ENCODE measurements around the gene SART3.
"Not testable (repeated sequence)": the region's sequence is repeated elsewhere in the genome, so short reads cannot be mapped to it uniquely, and the experiment has no call there.

The SART3 gene

DNA sequence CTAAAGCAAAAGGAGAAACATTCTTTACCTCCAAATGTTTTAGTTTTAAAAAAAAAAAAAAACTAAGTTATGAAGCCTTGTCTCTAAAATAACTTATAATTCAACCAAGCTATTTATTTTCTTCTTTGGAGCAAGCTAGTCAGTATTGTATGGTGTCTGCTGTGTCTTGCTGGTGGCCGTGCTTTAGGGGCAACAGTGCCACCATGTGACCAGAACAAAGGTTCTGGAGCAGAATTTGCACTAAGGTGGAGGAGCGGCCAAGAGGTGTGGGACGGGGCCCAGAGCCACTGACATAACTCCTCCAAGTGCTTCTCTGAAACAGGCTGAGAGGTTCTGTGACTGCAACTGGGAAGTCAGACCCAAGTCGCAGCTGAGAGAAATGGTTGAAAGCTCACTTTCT is 41.4 kb downstream of the SART3 start:
- DNase-seq (ENCODE audit: low spot score): peak; percentile 42

DNA sequence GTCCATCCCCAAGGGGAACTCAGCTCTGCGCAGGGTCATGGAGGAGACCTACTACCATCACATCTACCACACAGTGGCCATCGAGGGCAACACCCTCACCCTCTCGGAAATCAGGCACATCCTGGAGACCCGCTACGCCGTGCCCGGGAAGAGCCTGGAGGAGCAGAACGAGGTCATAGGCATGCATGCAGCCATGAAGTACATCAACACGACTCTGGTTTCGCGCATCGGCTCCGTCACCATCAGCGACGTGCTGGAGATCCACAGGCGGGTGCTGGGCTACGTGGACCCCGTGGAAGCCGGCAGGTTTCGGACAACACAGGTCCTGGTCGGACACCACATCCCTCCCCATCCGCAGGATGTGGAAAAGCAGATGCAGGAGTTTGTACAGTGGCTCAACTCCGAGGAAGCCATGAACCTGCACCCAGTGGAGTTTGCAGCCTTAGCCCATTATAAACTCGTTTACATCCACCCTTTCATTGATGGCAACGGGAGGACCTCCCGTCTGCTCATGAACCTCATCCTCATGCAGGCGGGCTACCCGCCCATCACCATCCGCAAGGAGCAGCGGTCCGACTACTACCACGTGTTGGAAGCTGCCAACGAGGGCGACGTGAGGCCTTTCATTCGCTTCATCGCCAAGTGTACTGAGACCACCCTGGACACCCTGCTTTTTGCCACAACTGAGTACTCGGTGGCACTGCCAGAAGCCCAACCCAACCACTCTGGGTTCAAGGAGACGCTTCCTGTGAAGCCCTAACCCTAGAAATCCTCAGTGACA is 42.1 kb downstream of the SART3 start:
- DNase-seq (ENCODE audit: low spot score): no peak

DNA sequence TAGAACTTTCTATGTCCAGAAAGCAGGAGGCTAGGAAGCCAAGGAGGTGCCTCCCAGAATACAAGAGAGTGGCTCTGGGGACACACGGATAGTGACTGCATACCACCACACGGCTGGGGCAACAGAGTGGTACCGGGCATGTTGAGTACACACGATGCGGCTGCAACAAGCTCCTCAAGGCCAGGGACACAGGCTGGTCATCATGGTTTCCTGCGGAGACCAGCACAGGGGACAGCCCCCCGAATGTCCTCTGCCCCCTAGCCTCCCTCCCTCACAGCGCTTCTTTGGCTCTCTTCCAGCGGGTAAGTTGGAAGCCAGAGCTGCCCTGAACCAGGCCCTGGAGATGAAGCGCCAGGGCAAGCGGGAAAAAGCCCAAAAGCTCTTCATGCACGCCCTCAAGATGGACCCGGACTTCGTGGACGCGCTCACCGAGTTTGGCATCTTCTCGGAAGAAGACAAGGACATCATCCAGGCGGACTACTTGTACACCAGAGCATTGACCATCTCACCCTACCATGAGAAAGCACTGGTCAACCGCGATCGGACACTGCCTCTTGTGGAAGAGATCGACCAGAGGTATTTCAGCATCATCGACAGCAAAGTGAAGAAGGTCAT is 42.8 kb downstream of the SART3 start:
- no peak for DNase-seq (ENCODE audit: low spot score)

DNA sequence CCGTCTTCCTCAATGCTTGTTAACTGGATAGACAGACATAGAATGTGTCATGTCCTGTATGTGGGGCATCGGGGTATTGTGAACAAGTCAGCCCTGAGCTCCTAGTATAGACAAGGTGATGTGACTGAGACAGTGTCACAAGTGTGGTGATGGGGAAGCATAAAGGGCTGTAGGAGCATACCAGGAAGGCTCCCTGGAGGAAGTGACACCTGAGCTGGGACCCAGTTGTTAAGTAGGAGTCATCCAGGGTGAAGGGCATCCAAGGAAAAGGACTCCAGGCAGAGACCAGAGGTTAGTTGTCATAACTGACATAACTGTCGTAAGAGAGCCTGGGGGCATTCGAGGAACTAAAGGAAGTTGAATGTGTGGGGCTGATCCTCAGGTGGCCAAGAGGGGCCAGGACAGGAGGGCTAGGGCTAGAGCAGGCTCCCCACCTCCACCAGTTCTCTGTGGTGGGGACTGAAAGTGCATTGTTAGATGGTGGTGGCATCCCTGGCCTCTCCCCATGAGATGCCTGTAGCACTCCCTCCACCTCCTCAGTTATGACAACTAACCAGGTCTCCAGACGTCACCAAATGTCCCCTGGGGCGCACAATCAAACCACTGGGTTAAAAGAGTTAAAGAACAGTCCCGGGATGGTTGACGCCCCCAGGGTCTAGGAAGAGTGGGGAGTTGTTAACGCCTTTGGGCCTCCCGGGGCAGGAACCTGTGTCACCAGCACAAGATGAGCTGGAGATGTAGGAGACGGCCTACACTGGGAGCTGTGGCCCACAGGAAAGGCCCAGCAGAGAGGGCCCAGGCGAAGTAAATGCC is 43.5 kb downstream of the SART3 start:
- DNase-seq (ENCODE audit: low spot score): no peak

DNA sequence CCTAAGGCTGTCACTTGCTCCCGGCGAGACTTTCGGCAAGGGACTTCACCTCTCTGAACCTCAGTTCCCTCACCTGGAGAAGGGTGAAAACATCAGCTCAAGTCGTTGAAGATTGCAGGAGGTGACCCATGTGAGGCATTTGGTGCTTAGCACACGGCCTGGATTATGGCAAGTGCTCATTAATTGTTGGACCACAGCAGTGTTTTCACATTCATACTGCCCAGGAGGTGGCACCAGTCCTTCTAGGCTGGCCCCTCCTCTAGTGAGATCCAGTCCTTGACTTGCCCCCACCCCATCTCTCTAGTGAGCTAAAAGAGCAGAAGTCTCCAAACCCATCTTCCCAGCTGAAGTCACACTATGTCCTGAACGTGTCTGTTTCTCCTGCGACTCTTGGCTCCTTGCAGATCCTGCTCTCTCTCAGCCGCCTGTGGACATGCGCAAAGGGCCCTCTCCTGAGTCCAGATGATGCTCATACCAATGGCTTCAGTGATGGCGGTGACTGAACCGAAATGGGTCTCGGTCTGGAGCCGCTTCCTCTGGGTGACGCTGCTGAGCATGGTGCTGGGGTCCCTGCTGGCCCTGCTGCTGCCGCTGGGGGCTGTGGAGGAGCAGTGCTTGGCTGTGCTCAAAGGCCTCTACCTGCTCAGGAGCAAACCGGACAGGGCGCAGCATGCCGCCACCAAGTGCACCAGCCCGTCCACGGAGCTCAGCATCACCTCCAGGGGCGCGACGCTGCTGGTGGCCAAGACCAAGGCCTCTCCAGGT is 44.3 kb downstream of the SART3 start:
- DNase-seq (ENCODE audit: low spot score): no peak

DNA sequence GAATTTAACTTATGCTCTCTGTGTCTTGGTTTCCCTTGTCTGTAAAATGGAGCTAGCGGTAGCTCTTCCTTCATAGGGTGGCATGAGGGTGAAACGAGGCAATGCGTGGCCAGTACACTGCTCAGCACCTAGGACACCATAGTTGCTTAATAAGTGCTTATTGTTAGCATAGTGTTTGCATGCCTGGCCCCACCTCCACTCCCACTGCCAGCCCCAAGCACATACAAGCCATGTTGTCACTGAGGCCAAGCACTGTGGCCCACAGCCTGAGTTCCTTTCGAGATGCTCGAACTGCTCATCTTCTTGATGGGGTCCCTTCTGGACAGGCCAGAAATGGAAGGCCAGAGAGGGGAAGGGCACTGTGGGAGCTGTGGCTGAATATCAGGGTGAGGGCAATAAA is 45.1 kb downstream of the SART3 start:
- no peak for DNase-seq (ENCODE audit: low spot score)

DNA sequence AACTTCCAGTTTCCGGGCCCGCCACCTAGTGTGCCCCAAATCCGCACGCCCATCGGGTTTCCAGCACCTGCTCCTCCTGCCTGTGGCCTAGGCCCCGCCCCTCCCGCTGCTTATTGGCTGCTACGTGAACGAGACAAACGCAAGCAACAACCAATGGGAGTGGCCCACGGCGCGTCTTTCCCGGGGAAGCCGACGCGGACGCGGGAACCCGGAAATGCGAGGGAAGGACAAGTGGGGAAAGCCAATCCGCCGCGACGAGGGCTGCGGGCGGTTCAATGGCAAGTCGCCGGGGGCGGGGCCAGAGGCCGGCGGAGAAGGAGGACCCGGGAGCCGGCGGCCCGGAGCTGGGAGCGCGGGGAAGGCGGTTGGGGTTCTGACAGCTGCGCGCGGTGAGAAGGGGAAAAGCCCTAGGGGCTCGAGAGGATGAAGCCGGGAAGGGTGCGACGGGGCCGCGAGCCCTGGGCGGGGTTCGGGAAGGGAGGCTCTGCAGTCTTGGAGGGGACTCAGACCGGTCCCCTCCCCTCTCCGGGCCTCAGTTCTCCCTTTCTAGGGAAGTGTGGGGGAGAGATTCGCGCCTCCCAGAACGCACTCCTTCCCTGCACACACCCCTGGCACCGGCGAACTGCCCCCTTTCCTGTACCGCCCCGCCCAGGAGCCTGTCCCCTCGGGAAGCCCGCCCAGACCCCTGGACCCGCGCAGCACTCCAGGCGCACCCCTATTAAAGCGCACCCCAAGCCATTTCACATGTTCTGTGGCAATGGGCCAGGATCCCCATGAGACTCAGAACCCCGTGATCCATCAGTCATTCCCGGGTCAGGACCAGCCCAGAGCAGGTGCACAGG is 45.8 kb downstream of the SART3 start, which contains the start of gene FICD:
FICD (plus strand) TSS at position 305 of the 842 bp plus-strand sequence. CDS start 1,696 bp downstream, outside the sequence.
- DNase-seq (ENCODE audit: low spot score): peak; percentile 98

DNA sequence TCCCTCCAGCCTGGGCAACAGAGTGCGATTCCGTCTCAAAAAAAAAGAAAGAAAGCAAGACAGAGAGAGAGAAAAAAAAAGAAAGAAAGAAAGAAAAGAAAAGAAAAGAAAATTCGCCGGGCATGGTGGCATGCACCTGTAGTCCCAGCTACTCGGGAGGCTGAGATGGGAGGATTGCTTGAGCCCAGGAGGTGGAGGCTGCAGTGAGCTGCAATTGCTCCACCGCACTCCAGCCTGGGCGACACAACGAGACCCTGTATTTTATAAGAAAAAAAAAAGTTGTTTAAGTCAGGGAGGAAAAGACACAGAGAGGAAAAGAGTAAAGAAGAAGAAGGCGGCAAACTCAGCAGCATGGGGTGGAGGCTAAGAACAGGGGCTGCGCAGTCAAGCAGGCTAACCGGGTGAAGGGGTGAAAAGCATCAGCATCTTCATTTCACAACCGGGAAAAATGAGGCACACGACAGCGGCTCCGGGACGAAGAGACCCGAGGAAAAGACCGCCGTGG is 46.5 kb downstream of the SART3 start:
- no peak for DNase-seq (ENCODE audit: low spot score)

DNA sequence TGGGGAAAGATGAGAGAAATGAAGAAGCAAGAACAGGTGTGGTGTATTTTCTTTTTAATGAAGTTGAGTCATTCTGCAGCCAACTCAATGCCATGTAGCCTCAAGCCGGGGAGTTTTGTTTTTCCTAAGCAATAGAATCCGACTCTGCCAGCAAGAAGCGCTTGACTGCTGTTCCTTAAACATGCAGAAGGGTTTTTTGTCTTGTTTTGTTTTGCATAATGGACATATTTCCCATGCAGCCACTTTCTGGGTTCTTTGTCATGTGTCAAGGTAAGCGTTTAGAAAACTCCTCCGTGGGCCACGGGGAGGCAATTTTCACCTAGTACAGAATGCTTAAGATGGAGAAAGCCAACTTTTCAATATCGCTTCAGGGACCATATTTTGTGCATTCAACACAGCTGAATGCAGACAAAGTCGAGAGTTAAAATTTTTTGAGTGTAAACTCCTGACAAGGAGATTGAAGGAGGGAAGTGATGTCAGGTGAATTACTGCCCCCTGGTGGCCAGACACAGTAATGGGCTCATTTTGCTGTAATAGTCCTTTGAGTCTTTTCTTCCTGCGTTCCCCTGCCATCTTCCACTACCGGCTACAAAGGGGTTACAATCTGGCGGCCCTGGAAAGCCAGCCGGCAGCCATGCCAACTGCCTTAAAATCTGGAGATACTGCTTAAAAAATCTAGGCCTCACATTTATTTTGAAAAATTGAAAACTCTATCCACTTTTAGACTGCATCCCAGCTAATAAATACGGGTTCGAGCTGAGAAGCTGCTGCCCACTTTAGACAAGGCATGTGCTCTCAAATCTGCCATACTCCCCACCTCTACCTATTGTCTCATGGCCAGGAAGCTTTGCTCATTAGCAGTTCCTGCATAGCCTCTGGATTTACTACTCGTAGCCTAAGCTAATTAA is 49.1 kb downstream of the SART3 start:
- DNase-seq (ENCODE audit: low spot score): peak; percentile 62

DNA sequence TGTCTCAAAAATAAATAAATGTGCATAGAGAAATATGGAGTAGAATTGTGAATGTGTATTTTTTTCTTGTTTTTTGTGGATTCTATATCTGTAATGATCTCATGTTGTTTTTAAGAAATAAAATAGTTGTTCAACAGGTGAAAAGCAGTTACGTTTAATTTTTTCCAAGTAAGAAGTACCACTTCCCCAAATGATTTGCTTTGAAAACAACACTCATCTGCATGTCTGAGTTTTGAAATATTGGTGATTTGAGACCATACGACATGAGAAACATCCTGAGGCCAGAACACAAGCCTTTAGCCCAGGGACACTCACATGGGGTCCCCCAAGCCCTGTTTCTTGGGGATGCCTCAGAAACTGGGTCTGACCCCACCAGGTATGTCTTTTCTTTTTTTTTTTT is 50.1 kb downstream of the SART3 start:
- DNase-seq (ENCODE audit: low spot score): no peak

DNA sequence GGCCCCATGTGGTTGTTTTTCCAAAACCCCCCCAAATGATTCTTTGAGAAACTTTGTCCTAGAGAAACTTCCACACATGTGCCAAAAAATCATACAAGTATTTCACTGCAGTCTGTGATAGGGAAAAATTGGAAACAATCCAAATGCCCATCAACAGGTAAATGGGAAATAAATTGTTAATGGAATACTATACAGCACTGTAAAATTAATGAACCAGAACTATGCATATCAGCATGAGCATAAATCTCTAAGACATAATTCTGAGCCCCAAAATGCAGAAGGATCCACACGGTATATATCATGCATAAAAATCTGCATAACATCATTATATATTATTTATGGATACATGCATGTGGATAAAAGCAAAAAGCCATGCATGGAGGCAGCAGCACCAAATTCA is 51.2 kb downstream of the SART3 start:
- DNase-seq (ENCODE audit: low spot score): no peak

DNA sequence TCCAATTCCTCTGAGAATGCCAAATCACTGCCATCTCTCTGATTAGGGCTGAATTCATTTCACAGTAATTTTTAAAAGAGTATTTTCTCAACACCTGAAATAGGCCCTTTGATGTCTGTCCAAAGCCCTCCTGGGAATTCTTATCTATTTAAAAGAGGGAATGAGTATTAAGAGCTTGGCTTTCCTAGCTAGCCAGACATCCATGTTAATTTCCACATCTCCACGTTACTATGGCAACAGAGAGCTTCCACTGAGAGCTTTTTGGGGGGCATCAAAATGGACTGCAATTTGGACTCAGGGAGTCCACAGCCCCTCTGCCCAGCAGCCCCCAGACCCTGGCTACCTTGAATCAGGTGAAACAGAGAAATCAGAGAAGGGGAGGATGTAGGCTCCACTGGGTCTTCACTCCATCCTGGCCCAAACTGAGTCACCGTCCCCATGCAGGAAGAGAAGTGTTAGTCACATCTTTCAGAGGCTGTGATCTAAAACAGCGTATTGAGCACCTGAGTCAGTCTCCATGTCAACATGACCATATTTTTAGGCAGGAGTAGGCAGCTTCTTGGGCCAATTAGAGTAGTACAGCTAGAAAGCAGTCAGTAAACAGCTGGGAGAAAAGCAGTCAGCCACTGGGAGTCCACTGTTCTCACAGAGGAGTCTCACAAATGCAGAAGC is 52.9 kb downstream of the SART3 start:
- no peak for DNase-seq (ENCODE audit: low spot score)

DNA sequence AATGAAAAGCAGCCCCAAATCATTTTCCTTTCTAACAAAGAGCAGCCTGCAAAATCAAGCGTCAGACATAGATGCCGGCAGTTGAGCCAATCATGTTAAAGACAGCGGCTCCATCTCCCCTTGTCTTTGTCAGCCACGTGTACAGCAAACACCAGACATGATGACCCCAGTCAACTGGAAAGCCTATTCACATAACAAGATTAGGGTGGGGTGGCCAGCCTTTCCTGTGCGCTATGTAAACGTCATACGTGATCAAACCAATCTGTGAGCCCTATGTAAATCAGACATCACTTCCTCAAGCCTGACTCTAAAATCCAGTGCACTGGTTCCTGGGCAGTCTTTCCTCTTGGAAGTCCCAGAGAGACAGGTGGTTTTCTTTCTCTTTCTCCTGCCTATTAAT is 55.8 kb downstream of the SART3 start:
- DNase-seq (ENCODE audit: low spot score): no peak

DNA sequence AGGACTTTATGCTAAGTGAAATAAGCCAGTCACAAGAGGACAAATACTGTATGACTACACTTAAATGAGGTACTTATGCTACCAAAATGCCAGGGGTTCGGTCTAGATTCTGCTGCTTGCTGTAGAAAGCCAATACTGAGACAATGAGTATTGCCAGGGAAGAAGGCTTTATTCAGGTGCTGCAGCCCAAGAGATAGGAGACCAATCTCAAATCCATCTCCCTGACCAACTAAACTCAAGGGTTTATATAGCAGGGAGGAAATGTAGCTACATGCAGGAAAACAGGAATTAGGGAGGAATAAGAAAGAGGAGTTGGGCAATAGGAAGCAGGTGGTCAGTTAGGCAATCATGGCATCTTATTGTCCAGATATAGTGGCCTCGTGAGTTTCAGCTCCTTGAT is 58.1 kb downstream of the SART3 start:
- no peak for DNase-seq (ENCODE audit: low spot score)

DNA sequence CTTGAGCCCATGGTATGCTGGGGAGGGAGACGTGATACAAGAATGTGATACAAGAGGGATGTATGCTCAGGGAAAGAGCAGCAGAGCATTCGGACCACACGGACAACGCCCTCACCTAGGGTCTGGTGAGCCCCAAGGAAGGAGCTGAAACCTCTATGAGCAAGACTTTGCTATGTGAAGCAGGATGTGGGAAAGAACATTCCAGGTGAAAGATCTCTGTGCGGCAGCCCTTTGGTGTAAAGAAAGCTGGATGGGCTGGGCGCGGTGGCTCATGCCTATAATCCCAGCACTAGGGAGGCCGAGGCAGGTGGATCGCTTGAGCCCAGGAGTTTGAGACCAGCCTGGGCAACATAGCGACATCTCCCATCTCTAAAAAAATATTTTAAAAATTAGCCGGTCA is 62.8 kb downstream of the SART3 start:
- DNase-seq (ENCODE audit: low spot score): no peak

DNA sequence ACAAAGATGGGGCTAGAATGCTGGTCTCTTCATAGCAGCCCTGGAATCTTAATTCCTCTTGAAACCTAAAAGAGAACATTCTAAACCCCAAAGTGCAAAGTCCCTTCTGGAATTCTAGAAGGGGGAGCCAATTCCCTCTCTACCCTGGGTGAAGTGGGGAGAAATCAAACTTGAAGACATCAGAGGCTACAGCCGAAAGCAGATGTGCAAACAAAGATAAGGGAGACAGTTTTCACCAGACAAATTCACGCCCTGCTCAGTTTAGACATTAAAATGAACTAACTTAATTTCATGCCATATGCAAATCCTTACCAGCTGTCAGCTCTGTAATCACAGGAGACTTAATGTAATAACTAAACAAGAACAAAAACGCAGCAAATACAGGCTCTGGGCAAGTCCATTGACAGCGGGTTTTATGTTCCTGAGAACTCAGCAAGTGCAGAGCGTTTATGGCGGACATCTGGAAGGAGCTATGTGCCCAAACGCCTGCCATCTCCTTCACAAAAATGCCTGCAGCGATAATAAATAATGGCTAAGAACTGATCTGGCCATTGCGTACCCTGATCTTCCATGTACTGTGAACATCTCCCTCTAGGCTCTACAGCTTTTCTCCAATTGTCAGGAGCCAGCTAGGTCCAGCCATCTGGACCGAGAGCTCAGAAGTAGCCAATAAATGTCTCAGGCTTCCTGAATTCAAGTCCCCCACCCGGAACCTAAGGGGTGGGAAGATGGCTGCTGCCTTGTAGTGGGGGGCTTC is 65.0 kb downstream of the SART3 start:
- DNase-seq (ENCODE audit: low spot score): no peak

DNA sequence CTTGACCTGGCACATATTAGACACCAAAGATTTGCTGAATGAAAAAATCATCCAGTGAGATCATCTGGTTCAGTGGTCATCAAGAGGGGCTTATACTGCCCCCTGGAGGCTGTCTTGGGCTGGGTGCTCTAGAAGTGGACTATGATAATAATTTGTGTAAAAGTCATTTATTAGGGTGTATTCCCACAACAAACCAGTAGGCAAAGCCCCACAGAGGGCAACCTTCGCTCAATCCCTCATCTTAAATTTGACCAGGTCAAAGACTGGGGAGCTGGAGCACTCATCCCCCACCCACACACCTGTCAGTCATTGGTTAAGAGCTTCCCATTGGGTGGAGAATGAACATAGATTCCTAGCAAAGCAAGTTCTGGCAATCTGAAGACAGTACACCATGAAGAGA is 65.9 kb downstream of the SART3 start:
- DNase-seq (ENCODE audit: low spot score): peak; percentile 42

DNA sequence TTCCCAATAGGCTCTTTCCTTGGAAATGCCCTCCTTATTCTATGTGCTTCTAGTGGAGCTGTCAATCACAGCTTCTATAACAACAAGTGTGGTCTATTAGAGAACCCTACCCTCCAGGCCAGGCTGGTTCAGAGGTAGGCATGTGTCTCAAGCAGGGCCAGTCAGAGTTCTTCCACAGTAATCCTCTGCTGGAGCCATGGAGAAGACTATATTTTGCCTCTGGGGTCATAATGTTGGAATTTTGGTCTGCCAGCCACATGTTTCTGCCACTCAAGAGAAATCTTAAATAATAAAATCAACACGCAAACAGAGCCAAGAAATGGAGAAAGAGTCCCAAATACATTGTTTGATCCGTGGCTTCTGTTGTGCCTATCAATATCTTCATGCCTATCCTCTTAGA is 69.7 kb downstream of the SART3 start:
- DNase-seq (ENCODE audit: low spot score): no peak

DNA sequence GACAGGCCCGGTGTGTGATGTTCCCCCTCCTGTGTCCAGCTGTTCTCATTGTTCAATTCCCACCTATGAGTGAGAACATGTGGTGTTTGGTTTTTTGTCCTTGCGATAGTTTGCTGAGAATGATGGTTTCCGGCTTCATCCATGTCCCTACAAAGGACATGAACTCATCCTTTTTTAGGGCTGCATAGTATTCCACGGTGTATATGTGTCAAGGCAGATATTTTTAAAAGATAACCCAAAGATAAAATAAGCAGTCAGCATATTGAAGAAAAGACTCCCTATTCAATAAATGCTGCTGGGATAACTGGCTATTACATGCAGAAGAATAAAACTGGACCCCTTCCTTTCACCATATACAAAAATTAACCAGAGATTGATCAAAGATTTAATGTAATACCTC is 73.9 kb downstream of the SART3 start:
- not testable (repeated sequence) for DNase-seq (ENCODE audit: low spot score)
